ENCODE data around the gene HDGFL3.

DNA sequence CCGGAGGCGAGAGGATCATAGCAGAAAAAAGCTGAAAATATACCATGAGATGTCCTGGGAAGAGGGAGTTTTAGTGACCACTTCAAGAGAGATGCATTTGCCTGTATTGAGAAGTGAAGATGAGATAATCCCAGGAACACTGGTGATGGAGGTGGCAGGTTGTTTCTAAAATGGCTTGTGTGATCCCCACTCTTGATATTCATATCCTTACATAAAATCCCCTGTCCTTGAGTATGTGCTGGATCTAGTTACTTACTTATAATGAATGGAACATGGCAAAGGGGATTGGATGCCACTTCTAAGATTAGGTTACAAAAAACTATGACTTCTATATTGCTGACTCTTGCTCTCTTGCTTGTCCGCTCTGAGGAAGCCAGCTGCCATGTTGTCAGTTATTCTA lies 22.1 kb downstream of the HDGFL3 start:
- no peak for TF ChIP-seq GATA2 (IDR thresholded peaks at IDR 0.05; ENCODE audit: low read depth, low read length)
- no peak for TF ChIP-seq GATA3 (IDR thresholded peaks at IDR 0.05; ENCODE audit: low read depth, low read length)

Data from SH-SY5Y (cell line).